ENCODE results near the gene SLC6A12.

The SLC6A12 gene

DNA sequence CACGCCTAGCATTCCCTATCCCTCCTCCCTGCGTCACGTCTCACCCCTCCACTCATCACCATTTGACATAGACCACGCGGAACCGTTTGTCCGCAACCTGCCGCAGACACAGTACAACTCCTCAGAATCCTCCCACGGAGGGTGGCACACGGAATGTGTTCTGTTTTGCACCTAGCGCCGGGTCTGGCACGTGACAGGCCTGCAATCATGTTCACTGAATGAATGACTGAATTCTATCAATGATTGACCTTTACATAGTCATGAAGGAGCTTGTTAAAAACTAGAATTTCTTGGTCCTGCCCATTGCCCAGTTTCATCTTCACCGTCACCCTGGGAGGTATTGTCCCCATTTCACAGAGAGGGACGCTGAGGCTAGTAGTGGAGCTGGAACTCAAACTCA, 4.7 kb downstream of the SLC6A12 start:
- H3K27me3 ChIP-seq (ENCODE audit: insufficient read depth, low read depth, severe bottlenecking), result no peaks in the 10 kb centered on the region
- no peaks in the 10 kb centered on the region for H3K9me3 ChIP-seq (ENCODE audit: severe bottlenecking)
- H3K36me3 ChIP-seq, result no peaks in the 10 kb centered on the region
- no peak for DNase-seq
- H3K27ac ChIP-seq, result no peak overlapping the region
- H3K4me3 ChIP-seq (ENCODE audit: low read depth, low read length), result no peak overlapping the region
- TF ChIP-seq, protein P1, sequence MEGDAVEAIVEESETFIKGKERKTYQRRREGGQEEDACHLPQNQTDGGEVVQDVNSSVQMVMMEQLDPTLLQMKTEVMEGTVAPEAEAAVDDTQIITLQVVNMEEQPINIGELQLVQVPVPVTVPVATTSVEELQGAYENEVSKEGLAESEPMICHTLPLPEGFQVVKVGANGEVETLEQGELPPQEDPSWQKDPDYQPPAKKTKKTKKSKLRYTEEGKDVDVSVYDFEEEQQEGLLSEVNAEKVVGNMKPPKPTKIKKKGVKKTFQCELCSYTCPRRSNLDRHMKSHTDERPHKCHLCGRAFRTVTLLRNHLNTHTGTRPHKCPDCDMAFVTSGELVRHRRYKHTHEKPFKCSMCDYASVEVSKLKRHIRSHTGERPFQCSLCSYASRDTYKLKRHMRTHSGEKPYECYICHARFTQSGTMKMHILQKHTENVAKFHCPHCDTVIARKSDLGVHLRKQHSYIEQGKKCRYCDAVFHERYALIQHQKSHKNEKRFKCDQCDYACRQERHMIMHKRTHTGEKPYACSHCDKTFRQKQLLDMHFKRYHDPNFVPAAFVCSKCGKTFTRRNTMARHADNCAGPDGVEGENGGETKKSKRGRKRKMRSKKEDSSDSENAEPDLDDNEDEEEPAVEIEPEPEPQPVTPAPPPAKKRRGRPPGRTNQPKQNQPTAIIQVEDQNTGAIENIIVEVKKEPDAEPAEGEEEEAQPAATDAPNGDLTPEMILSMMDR (IDR thresholded peaks at IDR 0.05; ENCODE audit: low read depth, low read length), result no peak

DNA sequence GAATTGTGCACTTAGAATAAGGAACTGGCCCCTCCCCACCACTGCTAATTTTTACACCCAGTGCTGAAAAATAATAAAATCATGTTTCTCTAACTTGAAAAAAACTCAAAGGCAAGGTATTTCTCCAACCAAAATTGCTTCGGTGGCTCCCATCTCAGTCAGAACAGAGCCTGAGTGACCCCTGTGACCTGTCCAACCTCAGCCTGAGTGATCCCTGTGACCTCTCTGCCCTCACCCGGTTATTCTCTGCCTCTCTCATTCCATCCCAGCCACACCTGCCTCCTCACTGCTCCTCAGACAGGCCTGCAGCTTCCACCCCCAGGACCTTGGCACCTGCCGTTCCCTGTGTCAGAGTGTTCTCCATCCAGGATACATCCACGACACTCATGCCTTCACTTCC, 5.1 kb downstream of the SLC6A12 start:
- Histone ChIP-seq H3K27ac (no peak overlapping the region), H3K9me3 (ENCODE audit: severe bottlenecking) (no peaks in the 10 kb centered on the region), H3K36me3 (no peaks in the 10 kb centered on the region), H3K4me3 (ENCODE audit: low read depth, low read length) (no peak overlapping the region), H3K27me3 (ENCODE audit: insufficient read depth, low read depth, severe bottlenecking) (no peaks in the 10 kb centered on the region)
- no peak for DNase-seq
- TF ChIP-seq, protein P1 (IDR thresholded peaks at IDR 0.05; ENCODE audit: low read depth, low read length), result no peak

DNA sequence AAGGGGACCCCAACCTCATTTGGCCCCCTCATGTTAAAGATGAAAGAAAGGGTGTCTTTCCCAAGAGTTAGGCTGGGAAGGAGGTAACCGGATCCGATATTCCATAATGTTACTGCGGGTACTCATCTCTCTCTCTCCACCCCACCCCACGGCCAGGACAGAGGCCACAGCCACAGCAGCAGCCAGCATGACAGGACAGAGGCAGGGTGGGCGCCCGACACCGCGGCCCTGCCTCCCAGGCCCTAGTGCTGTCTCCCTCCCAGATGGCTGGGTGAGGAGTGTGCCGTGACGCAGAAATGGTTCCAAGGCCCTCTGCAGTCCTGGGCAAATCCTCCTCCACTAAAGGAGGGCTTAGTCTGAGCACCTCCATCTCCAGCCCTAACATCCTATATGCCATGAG, 6.2 kb downstream of the SLC6A12 start:
- DNase-seq, result no peak
- no peak overlapping the region for H3K4me3 ChIP-seq (ENCODE audit: low read depth, low read length)
- no peaks in the 10 kb centered on the region for H3K27me3 ChIP-seq (ENCODE audit: insufficient read depth, low read depth, severe bottlenecking)
- no peaks in the 10 kb centered on the region for H3K36me3 ChIP-seq
- H3K9me3 ChIP-seq (ENCODE audit: severe bottlenecking), result no peaks in the 10 kb centered on the region
- TF ChIP-seq, protein P1 (IDR thresholded peaks at IDR 0.05; ENCODE audit: low read depth, low read length), result no peak
- H3K27ac ChIP-seq, result no peak overlapping the region

DNA sequence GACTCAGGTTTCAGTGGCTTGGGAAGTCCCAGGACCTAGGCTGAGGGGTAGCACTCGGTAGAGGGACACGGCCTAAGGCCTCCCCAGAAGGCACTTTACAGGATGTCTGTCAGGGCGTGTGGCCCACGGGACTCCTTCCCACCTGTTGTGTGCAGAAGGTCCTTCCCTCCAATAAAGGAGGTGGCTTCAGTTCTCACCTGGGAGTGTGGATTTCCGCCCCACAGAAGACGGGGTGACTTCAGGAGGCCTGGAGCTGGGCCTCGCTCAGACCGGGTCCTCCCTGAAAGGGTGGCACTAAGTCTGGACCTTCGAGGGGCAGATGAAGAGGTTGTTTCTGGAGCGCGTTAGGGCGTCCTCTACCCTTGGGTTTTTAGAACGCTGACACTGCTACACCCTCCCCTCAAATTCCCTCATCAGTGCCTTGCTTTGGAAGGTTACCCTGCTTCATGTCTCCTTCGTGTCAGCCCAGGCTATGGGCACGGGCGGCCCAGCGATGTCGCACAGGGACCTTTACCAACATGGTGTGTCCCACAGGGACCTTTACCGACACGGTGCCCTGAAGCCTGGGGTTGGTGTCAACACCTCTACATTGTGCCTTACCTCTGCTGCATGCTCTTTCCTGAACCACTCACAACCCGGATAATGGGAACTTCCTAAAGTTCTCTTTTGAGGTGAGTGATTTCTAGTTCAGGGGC, 7.1 kb downstream of the SLC6A12 start:
- TF ChIP-seq, protein P1 (IDR thresholded peaks at IDR 0.05; ENCODE audit: low read depth, low read length), result no peak
- no peaks in the 10 kb centered on the region for H3K9me3 ChIP-seq (ENCODE audit: severe bottlenecking)
- H3K27ac ChIP-seq, result no peak overlapping the region
- no peaks in the 10 kb centered on the region for H3K27me3 ChIP-seq (ENCODE audit: insufficient read depth, low read depth, severe bottlenecking)
- DNase-seq, result no peak
- no peaks in the 10 kb centered on the region for H3K36me3 ChIP-seq
- no peak overlapping the region for H3K4me3 ChIP-seq (ENCODE audit: low read depth, low read length)

DNA sequence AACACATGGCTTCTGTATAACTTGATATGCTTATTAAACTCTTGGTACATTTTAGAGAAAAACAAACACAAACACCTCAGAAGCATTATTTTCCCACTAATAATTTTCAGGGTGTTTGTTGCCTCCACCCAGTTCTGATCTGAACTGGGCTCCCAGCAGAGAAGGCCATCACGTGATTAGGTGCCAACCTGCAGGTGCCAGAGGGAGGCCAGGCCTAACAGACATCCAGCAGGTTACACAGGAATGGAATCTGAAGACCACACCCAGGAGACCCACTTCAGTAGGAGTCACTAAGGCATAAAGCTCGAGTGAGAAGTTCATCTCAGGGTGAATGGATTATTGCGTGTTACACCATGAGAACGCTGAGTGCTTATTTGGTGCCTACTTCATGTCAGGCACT, 8.9 kb downstream of the SLC6A12 start:
- no peak overlapping the region for H3K4me3 ChIP-seq (ENCODE audit: low read depth, low read length)
- no peak for DNase-seq
- H3K27ac ChIP-seq, result no peak overlapping the region
- H3K27me3 ChIP-seq (ENCODE audit: insufficient read depth, low read depth, severe bottlenecking), result no peaks in the 10 kb centered on the region
- TF ChIP-seq, protein P1 (IDR thresholded peaks at IDR 0.05; ENCODE audit: low read depth, low read length), result no peak
- H3K36me3 ChIP-seq, result no peaks in the 10 kb centered on the region
- no peaks in the 10 kb centered on the region for H3K9me3 ChIP-seq (ENCODE audit: severe bottlenecking)

DNA sequence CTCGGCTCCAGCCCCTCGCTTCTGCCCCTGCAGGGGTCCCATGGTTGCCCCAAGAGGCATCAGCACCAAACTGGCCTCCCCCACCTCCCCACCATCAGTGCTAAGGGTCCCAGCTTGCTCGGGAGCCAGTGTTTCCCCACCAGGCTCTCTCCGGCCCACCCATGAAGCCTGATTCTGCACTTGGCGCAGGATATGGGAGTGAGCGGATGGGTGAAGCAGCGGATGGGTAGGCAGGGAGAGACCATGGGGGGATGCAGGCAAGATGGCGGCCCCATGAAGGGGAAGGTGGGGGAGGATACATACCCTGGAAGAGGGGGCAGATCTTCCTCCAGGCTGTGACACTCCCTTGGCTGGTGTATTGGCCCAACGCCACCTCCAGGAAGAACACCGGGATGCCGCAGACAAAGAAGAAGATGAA, 9.7 kb downstream of the SLC6A12 start:
- peak overlapping the region; percentile 37; the same call in 1 of the 2 replicates for H3K4me3 ChIP-seq (ENCODE audit: low read depth, low read length)
- no peaks in the 10 kb centered on the region for H3K9me3 ChIP-seq (ENCODE audit: severe bottlenecking)
- no peak overlapping the region for H3K27ac ChIP-seq
- no peaks in the 10 kb centered on the region for H3K27me3 ChIP-seq (ENCODE audit: insufficient read depth, low read depth, severe bottlenecking)
- no peak for DNase-seq
- TF ChIP-seq, protein P1 (IDR thresholded peaks at IDR 0.05; ENCODE audit: low read depth, low read length), result no peak
- H3K36me3 ChIP-seq, result no peaks in the 10 kb centered on the region
